Mesothelial cell of epicardium (in vitro differentiated cells): ENCODE results near the gene TICAM2. TPM values are rescaled to one million over a fixed set of nuclear protein-coding genes. Genes with fewer than 3 reads are reported as not detected.

ENCODE experiments used
- DNase-seq, 2 experiments: peaks; one replicate each; pipeline ENCODE4 v3.0.0; 2021; ENCODE audit warnings: low spot score in 2 of 2; ENCODE audit not compliant: unreplicated experiment in 2 of 2
- H3K27ac Mint-ChIP-seq: 2 replicates; pipeline ENCODE4 v1.8.0; 2021; ENCODE audit warnings: mixed read lengths
- H3K27me3 Mint-ChIP-seq: 2 replicates; pipeline ENCODE4 v1.8.0; 2021; ENCODE audit warnings: low read depth, mixed read lengths
- H3K36me3 Mint-ChIP-seq: 2 replicates; pipeline ENCODE4 v1.8.0; 2021; ENCODE audit warnings: mixed read lengths
- H3K4me1 Mint-ChIP-seq: 2 replicates; pipeline ENCODE4 v1.8.0; 2021; ENCODE audit warnings: mixed read lengths
- H3K4me3 Mint-ChIP-seq: 2 replicates; pipeline ENCODE4 v1.8.0; 2021; ENCODE audit warnings: mild to moderate bottlenecking, moderate library complexity, mixed read lengths
- H3K9me3 Mint-ChIP-seq: 2 replicates; pipeline ENCODE4 v1.8.0; 2021; ENCODE audit warnings: mixed read lengths
- CTCF ChIP-seq: fragments of 200-600 bp; sonication (generic); IDR thresholded peaks from one replicate; pipeline ENCODE4 v1.5.0; 2021; ENCODE audit warnings: antibody characterized with exemption; ENCODE audit not compliant: unreplicated experiment
- total RNA-seq: library from RNA; stranded (reverse); gene quantifications from 3 replicates; pipeline ENCODE4 v1.2.1, GENCODE V29; 2021

Gene TICAM2
- total RNA-seq, 1 donor from 2014 or later: 2.1 TPM

GRCh38 chr5:115557667-115558387, 44.5 kb downstream of the TICAM2 start:
- DNase-seq: no peak
- Mint-ChIP-seq H3K4me1 (peaks cover 8% of the 10 kb centered on the region), H3K4me3 (no peak overlapping the region), H3K9me3 (peaks cover 9% of the 10 kb centered on the region), H3K27me3 (peaks cover 2% of the 10 kb centered on the region), H3K27ac (no peak overlapping the region), H3K36me3 (no peaks in the 10 kb centered on the region)
- no peak for TF ChIP-seq CTCF

GRCh38 chr5:115556276-115556675, 46.0 kb downstream of the TICAM2 start:
- Mint-ChIP-seq H3K27ac (no peak overlapping the region), H3K4me3 (no peak overlapping the region), H3K27me3 (peaks cover 13% of the 10 kb centered on the region), H3K36me3 (no peaks in the 10 kb centered on the region), H3K9me3 (peaks cover 7% of the 10 kb centered on the region), H3K4me1 (peaks cover 8% of the 10 kb centered on the region)
- no peak for TF ChIP-seq CTCF
- DNase-seq: no peak

- H3K4me1 Mint-ChIP-seq: peaks cover 10% of the 10 kb centered on the region
- peaks cover 13% of the 10 kb centered on the region for H3K27me3 Mint-ChIP-seq
- no peak overlapping the region for H3K4me3 Mint-ChIP-seq
- TF ChIP-seq CTCF: no peak
- no peak overlapping the region for H3K27ac Mint-ChIP-seq
- H3K36me3 Mint-ChIP-seq: no peaks in the 10 kb centered on the region
- H3K9me3 Mint-ChIP-seq: peaks cover 1% of the 10 kb centered on the region
- no peak for DNase-seq
These were observed 47.1 kb downstream of the TICAM2 start for GRCh38 chr5:115555084-115555633.

GRCh38 chr5:115553082-115553481, 49.2 kb downstream of the TICAM2 start:
- no peak overlapping the region for H3K4me3 Mint-ChIP-seq
- peaks cover 8% of the 10 kb centered on the region for H3K4me1 Mint-ChIP-seq
- H3K36me3 Mint-ChIP-seq: no peaks in the 10 kb centered on the region
- no peak for DNase-seq
- no peak for TF ChIP-seq CTCF
- no peak overlapping the region for H3K27ac Mint-ChIP-seq
- H3K9me3 Mint-ChIP-seq: no peaks in the 10 kb centered on the region
- peaks cover 13% of the 10 kb centered on the region for H3K27me3 Mint-ChIP-seq

- no peaks in the 10 kb centered on the region for H3K36me3 Mint-ChIP-seq
- H3K9me3 Mint-ChIP-seq: no peaks in the 10 kb centered on the region
- DNase-seq: no peak
- no peak overlapping the region for H3K4me3 Mint-ChIP-seq
- peaks cover 3% of the 10 kb centered on the region for H3K4me1 Mint-ChIP-seq
- no peak overlapping the region for H3K27ac Mint-ChIP-seq
- H3K27me3 Mint-ChIP-seq: peaks cover 13% of the 10 kb centered on the region
- no peak for TF ChIP-seq CTCF
These were observed 50.9 kb downstream of the TICAM2 start for GRCh38 chr5:115551415-115551814.
